GM18505 (cell line): ENCODE measurements around the gene ABLIM1.

ENCODE experiments used
- ATAC-seq: cut with Tn5 transposase; IDR thresholded peaks from one replicate; pipeline ENCODE4 v1.9.1; 2021; ENCODE audit not compliant: unreplicated experiment
- POLR2A ChIP-seq: IDR thresholded peaks from 4 replicates; pipeline ENCODE4 v1.6.1; 2011; ENCODE audit warnings: borderline replicate concordance; ENCODE audit not compliant: insufficient read depth, insufficient read length; ENCODE audit errors: extremely low read depth

Gene ABLIM1

GRCh38 chr10:114399576-114399975 lies 258.5 kb downstream of the ABLIM1 start:
- no peak for ATAC-seq
- no peak for TF ChIP-seq POLR2A

- no peak for ATAC-seq
- TF ChIP-seq POLR2A: no peak
These were observed 259.3 kb downstream of the ABLIM1 start for GRCh38 chr10:114398587-114399331.

GRCh38 chr10:114397651-114398145 lies 260.4 kb downstream of the ABLIM1 start:
- ATAC-seq: no peak
- TF ChIP-seq POLR2A: no peak

- no peak for ATAC-seq
- no peak for TF ChIP-seq POLR2A
These were observed 261.6 kb downstream of the ABLIM1 start for GRCh38 chr10:114396464-114396863.

GRCh38 chr10:114395366-114396022 lies 262.6 kb downstream of the ABLIM1 start:
- no peak for ATAC-seq
- no peak for TF ChIP-seq POLR2A

GRCh38 chr10:114394531-114394930 lies 263.5 kb downstream of the ABLIM1 start:
- no peak for TF ChIP-seq POLR2A
- no peak for ATAC-seq

GRCh38 chr10:114393886-114394285 lies 264.2 kb downstream of the ABLIM1 start:
- no peak for TF ChIP-seq POLR2A
- ATAC-seq: no peak

- no peak for ATAC-seq
- TF ChIP-seq POLR2A: no peak
These were observed 264.6 kb downstream of the ABLIM1 start for GRCh38 chr10:114393482-114393881.

- TF ChIP-seq POLR2A: no peak
- ATAC-seq: no peak
These were observed 265.8 kb downstream of the ABLIM1 start for GRCh38 chr10:114392112-114392835.

- ATAC-seq: no peak
- TF ChIP-seq POLR2A: no peak
These were observed 266.5 kb downstream of the ABLIM1 start for GRCh38 chr10:114391599-114391998.

- TF ChIP-seq POLR2A: no peak
- ATAC-seq: no peak
These were observed 268.6 kb downstream of the ABLIM1 start for GRCh38 chr10:114389426-114389825.

- ATAC-seq: no peak
These were observed 269.8 kb downstream of the ABLIM1 start for GRCh38 chr10:114388275-114388674.

GRCh38 chr10:114387784-114388183 lies 270.3 kb downstream of the ABLIM1 start:
- TF ChIP-seq POLR2A: no peak
- no peak for ATAC-seq

More at GRCh38 chr10:114388275-114388674, 269.8 kb downstream of the ABLIM1 start:
- no peak for TF ChIP-seq POLR2A
